ENCODE measurements around the gene SOX18.
"Not testable (repeated sequence)": the region's sequence is repeated elsewhere in the genome, so short reads cannot be mapped to it uniquely, and the experiment has no call there.

The SOX18 gene

DNA sequence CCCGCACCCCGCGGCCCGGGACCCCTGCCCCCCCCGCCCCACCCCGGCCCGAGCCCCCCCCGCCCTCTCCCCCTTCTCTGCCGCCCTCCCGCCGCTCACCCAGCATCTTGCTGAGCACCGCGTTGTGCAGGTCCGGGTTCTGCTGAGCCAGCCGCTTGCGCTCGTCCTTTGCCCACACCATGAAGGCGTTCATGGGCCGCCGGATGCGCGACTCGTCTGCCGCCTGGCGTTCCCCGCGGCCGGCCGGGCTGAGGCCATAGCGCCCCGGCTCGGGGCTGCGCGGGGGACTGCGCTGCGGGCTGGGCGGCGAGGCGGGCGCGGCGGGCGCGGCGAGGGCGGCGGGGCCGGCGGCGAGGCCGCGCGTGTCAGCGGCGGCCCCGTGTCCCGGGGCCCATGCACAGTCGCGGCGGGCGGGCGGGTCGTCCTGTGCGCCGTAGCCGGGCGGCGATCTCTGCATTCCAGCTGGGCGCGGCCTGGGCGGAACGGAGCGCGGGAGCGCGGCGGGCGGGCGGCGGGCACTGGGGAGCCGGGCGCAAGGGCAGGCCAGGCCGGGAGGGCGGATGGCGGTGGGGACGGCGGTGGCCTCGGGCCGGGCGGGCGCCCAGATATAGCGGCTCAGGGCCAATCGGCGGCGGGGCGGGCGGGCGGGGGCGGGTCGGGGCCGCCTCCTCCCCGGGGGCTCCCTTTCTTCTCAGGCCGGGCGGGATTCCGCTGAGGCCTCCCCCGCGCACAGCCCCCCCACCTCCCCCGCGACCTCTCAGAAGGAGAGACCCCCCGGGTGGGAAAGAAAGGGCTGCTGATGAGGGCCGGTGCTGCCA, at the start of gene SOX18:
Gene SOX18 (minus strand): TSS at position 580 of the 818 bp plus-strand sequence. CDS start 123 bp downstream, at position 457.
- peak; percentile 34 for DNase-seq

DNA sequence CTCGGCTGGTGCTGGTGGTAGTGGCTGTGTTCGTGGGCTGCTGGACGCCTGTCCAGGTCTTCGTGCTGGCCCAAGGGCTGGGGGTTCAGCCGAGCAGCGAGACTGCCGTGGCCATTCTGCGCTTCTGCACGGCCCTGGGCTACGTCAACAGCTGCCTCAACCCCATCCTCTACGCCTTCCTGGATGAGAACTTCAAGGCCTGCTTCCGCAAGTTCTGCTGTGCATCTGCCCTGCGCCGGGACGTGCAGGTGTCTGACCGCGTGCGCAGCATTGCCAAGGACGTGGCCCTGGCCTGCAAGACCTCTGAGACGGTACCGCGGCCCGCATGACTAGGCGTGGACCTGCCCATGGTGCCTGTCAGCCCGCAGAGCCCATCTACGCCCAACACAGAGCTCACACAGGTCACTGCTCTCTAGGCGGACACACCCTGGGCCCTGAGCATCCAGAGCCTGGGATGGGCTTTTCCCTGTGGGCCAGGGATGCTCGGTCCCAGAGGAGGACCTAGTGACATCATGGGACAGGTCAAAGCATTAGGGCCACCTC, 49.1 kb upstream of the SOX18 start:
- no peak for DNase-seq

DNA sequence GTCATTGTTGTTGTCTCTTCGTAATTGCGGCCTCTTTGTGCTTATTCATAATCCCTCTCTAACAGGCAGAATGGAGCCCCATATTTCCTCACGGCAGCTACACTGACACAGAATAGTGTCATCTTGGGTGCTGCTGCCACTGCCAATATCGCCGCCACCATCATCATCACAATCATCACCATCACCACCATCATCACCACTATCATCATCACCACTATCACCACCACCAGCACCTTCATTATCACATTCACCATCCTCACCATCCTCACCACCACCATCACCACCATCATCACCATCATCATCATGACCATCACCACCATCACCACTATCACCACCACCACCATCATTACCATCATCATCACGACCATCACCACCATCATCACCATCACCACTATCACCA, 47.1 kb upstream of the SOX18 start:
- DNase-seq, result no peak

DNA sequence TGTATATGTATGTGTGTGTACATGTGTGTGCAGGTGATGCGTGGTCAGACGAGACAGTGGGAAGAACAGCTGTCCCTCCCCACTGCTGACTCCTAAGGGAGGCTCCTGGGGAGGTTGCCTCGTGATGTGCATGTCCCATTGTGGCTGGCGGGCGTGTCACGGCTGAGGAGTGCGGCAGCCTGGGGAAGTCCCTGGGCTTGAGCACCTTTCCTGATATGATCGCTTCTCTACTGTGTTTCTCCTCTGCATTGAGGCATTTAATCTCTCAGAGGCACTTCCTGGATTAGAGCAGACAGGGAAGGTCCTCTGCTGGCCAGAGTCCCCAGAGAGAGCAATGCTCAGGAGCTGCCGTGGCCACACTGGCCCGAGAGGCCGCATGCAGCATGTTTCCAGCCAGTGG, 46.5 kb upstream of the SOX18 start:
- DNase-seq, result no peak

DNA sequence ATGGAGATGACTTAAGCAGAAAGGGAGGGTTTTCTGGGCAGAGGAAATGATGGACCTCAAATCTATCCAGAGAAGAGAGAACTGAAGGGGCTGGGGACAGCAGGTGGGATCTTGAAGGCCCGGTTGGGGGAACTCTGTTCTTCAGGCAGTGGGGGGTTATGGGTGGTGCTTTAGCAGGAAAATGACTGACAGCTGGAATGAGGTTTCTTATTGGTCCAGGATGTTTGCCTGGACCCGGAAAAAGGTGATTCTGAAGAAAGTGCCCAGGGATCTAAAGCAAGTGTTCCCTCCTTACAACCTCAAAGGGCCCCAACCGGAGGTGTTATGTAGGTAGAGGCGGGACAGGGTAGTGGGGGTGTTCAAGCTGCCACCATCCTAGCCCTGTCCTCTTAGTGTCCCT, 46.0 kb upstream of the SOX18 start:
- DNase-seq, result no peak

DNA sequence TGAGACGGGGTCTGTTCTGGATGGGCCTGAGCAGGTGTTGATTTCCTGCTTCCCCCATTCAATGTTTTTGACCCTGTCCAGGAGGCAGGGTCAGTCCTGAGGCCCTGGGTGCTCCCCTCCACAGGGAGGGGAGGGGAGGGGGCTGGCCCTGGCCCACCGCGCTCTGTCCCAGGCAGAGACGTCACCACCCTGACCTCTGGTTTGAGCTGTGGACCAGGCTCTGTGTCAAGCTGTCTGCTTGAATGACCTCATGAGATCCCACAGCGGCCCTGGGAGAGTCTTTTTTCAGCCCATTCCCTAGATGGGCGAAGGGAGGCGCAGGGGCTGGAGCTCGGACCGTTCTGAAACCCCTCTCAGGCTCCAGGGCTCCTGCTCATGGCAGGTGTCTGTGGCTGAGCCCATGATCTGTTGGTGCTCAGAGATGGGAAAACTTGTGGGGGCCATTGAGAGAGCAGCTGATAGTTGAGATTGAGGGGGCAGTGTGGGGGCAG, 43.6 kb upstream of the SOX18 start:
- no peak for DNase-seq

DNA sequence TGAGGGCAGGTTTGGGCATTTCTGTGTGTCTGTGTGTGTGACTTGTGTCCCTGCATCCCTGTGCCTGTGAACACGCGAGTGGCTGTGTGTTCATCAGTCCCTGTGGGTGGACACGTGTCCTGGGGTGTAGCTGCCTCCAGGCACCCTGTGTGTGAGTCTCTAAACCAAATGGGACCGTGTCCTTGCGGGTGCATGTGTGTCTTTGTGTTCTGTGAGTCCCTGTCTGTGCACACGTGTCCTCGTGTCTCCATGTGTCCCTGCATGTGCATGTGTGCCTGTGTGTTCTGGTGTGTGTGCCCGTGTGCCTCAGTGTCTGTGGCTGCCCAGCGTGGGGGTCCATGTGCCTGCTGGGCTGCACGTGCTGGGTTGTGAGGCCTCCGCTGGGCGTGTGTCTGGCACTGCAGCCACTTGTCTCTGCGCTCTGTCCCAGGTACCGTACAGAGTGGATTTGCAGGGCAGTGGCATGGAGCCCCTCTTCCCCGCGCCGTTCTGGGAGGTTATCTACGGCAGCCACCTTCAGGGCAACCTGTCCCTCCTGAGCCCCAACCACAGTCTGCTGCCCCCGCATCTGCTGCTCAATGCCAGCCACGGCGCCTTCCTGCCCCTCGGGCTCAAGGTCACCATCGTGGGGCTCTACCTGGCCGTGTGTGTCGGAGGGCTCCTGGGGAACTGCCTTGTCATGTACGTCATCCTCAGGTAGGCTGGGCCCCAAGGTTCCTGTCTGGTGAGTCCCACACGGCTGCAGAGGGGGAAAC, 43.0 kb upstream of the SOX18 start:
- DNase-seq, result peak; percentile 21

DNA sequence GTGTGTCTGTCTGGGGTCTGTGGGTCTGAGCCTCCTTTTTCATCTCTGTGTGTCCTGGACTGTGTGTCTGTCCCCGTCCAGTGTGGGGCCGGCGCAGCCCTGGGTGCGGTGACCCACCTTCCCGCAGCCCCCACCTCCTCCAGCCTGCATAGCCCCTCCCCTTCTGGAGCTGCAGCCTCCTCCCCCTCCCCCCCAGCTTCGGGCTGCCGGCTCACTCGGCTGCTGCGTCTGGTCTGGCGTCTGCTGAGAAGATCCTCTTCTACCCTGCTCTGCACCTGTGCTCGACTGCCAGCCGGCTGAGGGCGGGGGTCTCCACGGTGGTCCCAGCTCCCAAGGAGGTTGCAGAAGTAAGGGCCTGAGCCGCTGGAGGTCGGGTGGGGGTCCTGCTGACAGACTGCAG, 42.3 kb upstream of the SOX18 start:
- DNase-seq, result peak; percentile 58

DNA sequence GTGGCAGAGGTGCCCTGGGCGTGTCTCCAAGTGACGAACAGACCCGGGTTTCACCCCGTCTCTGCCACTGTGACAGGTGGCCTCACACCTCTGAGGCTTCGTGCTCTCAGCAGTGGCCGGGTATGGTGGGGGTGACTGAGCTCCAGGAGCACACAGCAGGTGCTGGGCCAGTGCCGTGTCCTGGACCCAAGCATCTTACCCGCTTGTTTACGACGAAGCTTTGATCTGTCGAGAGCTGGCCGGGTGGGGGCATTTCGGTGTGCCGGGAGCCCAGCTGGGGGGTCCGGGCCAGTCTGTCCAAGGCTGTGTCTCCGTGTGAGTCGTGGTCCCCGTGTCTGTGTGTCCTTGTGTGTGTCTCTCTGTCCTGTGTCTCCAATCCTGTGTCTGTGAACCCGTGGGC, 41.9 kb upstream of the SOX18 start:
- no peak for DNase-seq

DNA sequence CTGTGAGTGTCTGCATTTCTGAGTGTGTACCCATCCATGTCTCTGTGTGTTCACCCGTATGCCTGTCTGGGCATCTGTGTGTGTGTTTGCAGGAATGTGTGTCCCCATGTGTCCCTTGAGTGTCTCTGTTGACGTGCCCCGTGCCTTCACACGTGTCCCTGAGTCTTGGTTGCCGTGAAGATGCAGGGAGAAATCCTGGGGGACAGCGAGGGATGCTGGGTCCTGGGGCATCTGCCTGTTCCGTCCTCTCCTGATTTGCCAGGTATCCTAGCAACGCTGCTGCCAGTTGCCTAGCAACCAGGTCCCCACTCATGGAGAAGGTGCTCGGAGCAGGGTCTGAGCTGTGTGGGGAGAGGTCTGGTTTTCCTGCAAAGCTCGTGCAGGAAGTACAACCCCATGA, 40.7 kb upstream of the SOX18 start:
- DNase-seq, result peak; percentile 27

DNA sequence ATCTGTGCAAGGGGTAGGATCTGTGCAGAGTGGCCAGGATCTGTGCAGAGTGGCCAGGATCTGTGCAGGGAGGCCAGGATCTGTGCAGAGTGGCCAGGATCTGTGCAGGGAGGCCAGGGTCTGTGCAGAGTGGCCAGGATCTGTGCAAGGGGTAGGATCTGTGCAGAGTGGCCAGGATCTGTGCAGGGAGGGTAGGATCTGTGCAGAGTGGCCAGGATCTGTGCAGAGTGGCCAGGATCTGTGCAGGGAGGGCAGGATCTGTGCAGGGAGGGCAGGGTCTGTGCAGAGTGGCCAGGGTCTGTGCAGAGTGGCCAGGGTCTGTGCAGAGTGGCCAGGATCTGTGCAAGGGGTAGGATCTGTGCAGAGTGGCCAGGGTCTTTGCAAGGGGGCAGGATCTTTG, 39.1 kb upstream of the SOX18 start:
- not testable (repeated sequence) for DNase-seq

DNA sequence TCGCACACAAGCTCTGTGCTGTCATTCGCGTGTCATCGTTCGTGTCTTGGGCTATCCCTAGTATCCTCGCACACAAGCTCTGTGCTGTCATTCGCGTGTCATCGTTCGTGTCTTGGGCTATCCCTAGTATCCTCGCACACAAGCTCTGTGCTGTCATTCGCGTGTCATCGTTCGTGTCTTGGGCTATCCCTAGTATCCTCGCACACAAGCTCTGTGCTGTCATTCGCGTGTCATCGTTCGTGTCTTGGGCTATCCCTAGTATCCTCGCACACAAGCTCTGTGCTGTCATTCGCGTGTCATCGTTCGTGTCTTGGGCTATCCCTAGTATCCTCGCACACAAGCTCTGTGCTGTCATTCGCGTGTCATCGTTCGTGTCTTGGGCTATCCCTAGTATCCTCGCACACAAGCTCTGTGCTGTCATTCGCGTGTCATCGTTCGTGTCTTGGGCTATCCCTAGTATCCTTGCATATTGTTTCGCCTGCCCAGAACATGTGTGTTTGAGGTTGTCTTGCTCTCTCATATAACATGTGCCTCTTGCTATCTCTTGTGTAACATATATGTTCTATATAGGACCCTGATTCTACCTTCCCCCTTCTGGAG, 37.9 kb upstream of the SOX18 start:
- not testable (repeated sequence) for DNase-seq

DNA sequence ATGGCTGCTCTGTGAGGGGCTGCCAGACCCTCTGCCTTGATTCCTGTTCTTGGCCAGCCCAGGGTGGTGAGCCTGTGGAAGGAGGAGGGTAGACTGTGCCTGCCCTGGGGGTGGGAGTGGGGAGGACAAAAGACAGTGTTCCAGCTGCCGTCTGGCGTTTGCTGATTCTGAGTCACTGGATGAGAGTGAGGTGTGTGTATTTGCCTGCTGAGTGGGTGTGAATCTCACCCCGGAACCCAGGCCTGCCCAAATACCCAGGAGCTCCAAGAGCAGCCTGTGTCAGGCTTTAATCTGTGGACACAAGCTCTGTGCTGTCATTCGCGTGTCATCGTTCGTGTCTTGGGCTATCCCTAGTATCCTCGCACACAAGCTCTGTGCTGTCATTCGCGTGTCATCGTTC, 37.4 kb upstream of the SOX18 start:
- no peak for DNase-seq

DNA sequence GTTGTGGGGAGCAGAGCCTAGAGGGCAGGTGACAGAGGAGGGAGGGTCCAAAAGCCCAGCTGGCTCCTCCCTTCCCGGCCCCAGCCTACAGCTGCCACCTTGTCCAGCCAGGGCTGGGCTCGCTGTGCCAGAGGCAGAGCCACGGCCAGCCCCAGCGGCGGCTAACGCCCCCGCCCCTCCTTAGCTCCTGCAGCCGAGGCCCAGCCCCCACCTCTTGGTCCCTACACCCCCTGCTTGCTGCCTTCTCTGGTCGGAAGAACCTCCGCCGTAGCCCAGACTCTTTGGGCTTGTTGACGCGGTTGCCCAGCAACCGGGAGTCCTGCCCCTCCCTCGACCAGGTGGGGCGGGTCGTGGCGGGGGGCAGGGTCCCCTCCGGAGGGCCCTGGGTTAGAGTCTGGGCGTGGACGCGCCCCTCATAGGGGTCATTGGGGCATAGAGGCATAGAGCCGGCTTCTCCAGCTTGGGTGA, 35.3 kb upstream of the SOX18 start:
- peak; percentile 63 for DNase-seq

DNA sequence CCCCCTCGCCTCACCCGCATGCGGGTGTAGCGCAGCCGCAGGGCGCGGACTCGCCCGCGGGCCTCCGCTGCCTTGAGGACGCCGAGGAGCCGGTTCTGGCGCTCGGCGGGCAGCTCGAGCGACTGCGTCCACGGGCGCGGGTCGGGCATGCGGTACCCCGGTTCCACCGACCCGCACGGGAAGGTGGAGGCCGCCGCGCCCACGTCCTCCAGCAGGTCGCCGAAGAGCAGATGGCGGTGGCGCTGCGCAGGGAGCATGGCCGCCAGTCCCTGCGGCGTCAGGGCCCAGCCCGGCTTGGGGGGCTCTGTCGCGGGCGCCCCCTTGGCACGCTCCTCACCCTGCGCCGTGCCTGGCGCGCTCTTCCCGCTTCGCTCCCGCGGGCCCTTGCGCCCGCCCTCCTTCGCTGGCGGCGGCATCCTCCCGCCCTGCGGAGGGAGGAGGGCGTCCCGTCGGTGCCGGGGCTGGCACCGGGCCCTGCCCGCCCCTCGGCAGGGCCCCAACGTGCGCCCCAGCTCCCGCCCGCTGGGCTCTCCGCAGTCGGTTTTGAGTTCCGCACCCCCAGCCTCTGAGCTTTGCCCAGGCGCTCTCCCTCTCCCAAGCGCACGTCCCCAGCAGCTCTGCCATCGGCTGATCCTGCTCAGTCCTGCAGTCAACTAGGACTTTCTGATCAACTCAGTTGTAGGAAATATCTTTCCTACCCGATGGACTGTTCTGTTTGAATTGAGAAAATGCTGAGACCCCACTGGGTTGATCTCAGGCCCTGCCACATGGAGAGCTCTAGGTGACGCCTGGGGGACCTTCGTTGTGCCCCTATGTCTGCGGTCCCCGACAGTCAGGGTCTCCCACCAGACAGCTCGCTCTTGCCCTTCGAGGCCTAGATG, 34.6 kb upstream of the SOX18 start, which contains the start of gene LKAAEAR1:
Gene LKAAEAR1 (minus strand): TSS at position 595 of the 881 bp plus-strand sequence. CDS start 179 bp downstream, at position 416.
- DNase-seq, result peak; percentile 51

DNA sequence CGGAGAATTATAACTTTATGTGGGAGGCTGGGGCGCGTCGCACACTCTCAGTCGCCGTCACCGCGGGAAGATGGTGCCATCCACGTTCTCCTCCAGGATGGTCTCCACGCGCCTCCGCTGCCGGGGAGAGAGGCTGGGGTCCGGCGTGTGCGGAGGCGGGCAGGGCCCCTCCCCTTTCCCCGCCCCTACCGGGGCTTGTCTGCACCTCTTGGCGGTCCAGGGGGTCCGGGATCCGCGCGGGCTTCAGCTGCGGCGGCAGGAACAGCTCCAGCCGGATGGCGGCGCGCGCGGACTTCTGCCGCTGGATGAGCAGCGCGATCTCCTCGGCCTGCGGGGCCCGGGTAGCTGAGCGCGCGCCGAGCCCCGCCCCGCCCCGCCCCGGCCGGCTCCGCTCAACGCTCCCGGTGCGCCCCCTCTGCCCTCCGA, 34.0 kb upstream of the SOX18 start:
- peak; percentile 89 for DNase-seq

DNA sequence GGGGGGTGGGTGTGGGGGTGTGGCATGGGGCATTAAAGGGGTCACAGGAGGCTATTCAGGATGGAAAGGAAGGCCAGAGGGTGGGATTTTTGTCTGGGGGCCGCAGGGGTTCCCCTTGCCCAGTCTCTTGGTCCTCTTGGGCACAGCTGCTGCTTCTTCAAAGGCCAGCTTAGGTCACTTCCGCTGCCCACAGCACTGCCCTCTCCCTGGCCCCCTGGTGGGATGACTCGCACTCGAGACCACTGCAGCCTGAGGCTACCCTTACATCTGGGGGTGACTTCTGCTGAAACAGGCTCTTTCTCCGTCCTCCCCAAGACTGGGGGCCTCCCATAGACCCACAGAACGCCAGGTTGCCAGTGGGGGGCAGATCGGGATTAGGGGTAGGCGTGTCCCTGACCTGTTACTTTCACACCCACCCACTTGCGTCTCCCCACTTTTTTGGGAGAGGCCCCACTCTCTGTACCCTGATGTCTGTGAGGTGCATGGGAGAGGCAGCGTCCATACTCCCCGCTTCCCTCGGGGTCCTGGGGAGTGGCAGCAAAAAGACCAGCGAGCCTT, 33.5 kb upstream of the SOX18 start:
- peak; percentile 30 for DNase-seq

DNA sequence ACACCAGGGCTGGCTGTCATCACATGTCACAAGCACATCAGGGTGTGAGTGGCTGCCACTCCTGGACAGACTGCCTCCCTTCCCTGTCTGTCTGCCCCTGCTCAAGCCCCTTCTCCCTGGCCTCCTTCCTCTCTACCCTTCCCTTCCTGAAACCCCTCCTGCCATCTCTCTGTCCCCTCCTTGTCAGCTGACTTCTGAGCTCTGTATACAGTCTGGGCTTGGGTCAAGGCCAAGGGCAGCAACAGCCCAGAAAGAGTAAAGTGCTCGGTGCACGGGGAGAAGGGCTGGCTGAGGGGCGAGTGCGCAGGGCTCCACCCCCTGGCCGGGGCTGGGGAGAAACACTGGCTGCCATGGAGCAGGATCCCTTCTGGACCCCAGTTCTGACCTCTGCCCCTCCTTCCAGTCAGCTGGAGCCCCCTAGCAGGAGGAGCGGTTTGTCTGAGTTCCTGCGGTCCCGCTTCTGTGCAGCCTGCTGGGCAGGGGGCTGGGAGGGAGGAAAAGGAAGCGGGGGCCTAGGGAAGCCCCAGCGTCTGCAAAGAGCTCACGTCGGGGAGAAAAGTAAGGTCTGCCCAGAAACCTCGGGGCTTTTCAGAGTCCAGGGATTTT, 32.8 kb upstream of the SOX18 start:
- DNase-seq, result no peak

DNA sequence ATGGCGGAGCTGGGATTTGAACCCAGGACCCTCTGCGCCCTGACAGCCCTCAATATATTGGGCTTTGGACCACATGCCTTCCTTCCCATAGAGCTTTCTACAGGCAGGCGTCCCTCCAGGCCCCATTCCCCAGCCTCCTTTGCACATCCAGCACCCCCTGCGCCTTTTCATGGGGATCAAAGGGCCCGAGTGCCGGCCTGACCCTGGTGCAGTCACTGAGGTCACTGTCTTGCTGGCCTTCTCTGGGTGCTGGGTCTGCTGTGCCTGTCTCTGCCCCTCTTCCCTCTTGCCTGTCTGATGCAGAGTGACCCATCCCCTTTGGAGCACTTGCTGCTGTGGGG, 32.2 kb upstream of the SOX18 start:
- no peak for DNase-seq

DNA sequence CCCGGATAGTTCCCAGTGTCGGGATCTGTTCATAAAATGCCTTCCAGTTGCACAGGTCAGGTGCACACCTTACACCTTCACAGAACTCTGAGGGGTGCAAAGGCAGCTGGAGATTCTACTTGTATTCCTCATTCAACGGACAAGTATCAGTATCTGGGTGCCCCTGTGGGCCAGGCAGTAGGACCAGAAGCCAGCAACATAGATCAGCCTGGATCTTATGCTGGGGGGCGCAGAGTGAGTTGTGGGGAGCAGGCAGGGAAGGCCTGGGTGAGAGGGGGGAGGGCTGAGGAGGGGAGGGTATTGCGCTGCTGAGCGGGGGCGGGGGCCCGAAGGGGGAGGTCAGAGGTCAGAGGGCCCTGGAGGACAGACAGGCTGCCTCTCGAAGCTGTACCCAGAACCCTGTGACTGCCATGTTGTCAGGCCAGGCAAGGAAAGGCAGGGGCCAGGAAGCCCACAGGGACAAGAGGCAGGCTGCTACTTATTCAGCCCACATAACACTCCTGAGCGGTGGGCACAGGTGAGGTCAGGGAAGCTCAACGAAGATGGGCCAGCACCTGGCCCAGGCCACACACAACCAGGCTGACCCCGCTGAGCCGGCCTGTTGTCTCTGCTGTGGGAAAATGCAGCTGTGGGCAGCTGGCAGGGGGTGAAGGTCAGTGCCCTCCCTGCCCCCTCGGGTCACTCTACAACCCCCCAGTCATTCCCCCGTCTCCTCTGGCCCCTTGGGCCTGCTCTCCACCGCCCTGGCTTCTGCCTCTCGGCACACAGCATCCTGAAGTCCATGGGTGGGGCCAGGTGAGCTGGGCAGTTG, 31.6 kb upstream of the SOX18 start:
- DNase-seq, result no peak
